ENCODE results near the gene LACRT.

The LACRT gene

DNA sequence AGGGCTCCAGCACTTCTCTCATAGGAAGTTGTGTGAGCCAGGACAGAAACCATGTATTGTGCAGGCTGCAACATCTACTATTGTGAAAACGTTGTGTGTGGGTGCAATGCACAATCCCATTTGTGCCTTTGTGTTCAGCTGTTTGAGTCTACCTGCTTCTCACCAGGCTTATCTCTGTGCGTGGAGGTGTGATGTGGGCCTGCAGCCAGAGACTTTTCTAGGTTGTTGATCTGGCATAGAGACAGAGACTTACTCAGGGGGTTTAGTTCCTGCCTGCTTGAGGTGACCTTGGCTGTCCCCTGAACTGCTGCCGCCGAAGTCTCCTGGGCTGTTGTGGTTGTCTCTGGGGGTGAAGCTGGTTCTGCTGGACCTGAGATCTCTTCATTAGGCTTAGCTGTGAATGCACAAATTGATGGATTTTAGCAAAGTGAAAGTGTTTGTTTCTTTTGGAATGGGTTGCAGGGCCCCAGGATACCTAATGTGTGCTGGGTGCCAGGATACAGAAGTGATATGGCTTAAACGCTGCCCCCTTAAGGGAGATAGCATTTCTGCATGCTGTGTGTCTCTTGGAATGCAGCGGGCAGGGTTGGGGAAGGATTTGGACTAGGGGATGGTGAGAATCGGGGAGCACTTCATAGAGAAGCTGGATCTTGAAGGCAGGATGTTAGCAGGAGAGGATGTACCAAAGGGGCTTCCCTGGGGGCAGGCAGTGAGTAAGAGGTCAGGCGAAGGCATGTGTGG lies 2.5 kb downstream of the LACRT start:
- DNase-seq = peak in 1 of 2 experiments; percentile 11

DNA sequence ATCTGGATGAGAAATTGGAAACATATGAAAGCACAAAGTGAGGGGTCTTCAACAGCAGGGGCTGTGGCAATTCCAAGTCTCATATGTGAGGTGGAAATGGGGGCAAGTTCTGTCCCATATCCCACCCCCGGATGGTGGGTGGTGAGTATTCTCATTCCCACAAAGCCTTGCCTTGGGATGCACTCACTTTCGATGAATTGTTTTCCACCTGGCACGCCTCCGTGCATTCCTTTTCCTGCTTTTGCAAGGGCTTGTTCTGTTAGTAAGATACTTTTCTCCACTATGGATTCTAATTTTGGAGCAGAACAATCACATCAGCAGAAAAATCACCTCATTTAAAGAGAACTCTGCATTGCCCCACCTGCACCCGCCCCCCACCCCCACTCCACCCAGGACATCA lies 3.1 kb downstream of the LACRT start:
- no peak for DNase-seq

DNA sequence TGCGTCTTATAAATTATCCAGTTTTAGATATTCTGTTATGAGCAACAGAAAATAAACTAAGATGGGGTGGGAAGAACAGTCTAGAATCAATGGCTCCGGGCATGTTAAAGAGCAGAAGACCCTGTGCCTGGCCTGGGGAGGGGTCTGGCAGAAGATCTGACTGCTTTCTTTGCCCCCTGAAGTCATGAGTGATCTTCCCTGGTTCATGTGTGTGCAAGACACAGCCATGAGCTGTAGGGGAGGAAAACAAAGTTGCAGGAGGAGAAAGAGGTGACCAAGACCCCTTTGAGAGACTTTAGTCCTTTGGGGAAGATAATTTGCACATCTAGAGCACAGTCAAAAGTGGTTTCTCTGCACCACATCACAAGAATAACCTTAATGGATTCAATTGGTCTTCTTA lies 4.8 kb downstream of the LACRT start:
- no peak for DNase-seq

DNA sequence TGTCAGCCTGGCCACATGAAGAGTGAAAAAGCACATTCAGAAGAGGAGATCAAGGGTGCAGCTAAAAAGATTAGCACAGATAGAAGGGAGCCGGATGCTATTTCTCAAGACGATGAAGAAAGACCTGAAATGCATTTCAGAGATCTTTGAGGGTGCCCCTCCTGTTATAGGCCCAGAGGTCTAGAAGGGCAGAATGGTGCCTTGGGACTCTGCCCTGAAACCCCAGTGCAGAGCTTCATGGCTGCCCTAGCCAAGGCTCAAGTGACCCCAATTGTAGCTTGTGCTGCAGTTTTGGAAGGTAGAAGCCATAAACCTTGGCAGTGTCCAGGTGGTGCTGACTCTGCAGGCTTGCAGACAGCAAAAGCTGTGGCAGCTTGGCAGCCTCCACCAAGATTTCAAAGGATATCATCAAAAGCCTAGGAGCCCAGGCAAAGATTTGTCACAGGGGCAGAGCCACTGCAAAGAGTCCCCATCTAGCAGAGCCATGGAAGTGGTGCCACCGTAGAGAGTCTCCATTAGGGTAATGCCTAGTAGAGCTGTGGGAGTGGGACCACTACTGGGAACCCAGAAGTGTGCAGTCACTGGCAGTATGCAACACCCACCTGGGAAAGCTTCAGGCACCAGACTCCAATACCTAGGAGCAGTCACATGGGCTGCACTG lies 6.4 kb downstream of the LACRT start:
- no peak for DNase-seq

DNA sequence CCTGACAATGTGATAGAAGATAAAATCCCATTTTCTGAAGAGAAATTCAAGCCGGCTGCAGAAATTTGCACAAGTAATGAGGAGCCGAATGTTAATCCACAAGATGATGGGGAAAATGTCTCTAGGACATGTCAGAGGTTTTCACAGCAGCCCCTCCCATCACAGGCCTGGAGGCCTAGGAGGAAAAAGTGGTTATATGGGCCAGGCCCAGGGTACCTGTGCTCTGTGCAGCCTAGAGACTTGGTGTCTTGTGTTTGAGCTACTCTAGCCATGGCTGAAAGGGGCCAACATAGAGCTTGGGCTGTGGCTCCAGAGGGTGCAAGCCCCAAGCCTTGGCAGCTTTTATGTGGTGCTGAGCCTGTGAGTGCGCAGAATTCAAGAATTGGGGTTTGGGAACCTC lies 7.4 kb downstream of the LACRT start:
- no peak for DNase-seq

DNA sequence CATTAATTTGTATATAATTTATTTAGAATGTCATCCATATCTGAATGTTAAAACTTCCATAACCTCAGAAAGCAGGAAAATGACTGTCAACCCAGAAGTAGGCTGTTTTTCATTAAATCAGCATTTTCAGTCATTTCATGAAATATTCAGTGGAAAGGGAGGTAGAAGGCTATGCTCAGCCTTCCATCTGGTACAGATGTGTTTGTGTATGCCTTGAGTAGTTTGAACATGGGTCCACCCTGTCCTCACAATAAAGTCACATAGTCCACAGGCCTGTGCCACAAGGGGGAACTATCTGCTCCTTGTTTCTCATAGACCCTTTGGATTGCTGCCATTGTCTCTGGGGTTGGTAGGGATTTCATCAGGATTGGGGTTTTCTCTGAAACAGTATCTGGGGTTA lies 9.1 kb downstream of the LACRT start:
- no peak for DNase-seq

DNA sequence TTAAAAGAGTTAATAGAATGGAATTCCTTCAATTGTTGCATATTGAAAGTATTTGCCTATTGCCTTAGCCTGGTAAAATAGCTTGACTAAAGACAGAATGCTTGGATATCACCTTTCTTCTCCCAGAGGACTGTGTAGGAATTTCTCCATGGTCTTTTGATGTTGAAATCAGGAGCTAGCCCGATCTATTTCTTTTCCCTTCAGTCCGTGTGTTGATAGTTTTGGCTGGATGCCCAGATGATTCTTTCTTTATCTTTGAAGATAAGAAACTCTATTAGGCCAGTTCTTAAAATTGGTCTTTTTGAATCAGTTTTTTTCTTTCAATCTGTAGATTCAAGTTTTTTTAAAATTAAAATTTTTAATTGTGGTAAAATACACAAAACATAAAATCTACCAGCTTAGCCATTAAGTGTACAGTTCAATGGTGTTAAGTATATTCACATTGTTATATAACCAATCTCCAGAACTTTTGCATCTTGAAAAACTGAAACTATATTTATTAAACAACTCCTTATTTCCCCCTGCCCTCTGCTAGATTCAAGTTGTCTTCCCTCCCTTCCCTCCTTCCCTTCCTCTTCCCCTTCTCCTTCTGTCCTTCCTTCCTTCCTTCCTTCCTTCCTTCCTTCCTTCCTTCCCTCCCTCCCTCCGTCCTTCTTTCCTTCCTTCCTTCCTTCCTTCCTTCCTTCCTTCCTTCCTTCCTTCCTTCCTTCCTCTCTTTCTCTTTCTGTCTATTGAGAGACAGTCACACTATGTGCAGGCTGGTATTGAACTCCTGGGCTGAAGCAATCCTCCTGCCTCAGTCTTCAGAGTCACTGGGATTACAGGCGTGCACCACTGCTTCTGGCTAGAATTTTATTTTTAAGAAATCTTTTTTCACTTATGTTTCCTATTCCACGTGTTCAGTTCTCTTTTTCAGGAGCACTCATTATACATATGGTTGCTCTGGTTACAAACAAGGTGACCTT lies 10.1 kb downstream of the LACRT start:
- no peak for DNase-seq

DNA sequence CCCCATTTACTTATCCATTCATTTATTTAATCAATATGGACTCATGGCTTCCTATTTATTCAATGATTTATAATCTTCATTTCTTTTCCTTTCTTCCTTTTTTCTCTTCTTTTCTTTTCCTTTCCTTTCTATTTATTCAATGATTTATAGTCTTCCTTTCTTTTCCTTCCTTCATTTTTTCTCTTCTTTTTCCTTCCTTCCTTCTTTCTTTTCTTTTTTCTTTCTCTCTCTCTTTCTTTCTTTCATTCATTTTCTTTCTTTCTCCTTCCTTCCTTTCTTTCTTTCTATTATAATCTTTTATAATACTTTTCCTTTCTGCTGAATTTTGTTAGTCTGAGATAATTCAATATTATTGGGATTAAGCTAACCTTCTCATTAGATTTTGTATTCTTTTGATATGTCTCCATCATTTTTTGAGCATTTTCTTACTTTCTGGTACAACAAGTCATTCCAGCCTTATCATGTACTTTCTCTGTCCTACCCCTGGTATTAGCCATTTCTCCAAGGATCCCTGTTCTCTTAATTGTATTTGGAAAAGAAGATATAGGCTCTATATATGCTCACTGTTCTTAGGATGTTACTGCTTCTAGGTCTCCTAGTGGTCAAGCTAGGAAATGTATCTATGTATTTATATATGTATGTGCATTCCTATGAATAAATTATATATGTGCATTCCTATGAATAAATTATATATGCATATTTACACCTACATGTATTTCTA lies 12.1 kb downstream of the LACRT start:
- DNase-seq = peak; percentile 45 to 58

DNA sequence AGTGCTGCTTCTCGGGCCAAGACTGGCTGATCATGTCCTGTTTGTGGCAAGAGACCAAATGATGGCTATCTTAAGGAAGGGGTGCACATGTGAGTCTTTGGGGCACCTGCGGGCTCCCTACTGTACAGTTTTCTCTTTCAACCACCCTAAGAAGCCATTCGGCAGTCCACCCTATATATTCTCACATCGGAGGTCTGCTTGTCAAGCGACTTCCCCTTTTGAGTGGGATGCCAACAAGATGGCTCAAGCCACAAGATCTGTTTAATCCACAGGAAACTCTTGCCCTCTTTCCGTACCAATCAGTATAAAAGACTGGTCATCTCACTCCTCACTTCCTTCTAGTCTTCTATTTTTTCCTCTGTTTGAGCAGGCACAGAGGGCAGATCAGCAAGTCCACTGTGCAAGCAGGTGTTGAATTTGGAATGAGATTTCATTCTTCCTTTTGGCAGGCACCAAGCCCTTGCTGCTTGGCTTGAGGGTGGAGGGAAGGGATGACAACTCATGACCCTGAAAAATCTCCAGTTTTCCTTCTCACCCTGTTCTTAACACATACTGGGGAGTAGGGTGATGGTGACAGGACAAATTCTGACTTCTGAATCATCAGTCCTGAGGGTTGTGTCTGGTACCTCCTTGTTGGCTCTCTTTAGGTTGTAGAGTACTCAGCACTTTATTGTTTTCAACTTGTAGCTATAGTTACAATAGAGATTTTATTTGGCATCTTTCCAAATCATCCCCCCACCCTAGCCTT lies 17.6 kb downstream of the LACRT start:
- peak; percentile 15 to 26 for DNase-seq

DNA sequence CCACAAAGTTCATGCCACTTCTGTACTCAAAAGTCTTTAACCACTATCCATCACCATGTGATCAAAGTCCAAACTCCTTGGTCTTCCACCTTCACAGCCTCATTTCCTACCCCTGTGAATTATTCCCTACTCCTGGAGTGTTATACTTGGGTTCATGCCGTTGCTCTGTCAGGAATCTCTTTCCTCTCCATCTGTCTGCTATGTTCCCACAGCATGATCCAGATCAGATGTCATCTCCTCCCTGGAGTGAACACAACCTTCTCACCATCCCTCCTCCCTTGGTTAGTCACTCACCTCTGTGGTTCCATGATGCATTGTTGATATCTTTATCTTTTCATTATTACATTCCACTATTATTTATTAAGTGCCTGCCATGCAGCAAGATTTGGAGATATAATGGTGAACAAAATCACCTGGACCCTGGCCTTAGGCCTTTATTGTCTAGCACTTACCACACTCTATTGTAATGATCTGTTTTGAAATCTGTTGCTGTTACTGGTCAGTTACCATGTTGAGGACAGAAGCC lies 22.4 kb downstream of the LACRT start:
- no peak for DNase-seq

DNA sequence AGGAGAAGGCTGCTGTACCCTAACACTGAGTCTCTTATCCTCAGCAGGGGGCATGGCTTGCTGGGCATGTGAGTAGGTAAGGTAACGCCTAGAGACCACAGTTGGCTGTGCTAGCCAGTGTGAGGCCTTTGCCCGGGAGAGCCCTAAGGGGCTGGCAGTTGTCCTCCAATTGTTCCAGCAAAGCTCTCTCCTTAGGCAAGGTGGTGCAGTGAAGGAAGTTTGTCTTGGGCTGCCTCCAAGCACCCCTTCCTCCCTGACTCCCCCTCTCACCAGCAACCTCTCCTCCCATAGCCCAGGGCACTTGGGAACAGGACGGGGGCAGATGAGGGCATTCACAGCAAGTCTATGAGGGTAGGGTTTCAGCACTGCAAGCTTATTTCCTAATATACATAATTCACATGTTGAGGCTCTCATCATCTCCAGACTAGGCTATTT lies 23.0 kb downstream of the LACRT start:
- DNase-seq = no peak

DNA sequence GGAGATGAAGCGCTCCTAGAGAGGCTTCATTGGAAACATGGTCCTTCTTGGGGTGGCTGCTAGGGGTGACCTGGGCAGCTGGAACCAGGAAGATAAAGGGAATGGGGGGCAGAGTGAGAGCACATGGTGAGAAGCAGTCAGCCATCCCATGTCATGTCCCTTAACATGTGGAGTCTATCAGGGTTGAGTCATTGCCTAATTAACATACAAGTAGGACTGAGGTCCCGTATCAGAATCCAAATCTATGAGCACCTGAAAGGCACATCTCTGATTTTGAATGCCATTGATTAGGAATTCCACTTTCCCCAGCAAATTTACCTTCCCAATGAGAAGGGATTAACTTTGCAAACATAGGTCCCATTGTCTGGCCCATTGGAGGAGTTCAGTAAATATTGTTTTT lies 25.9 kb downstream of the LACRT start:
- DNase-seq = no peak

DNA sequence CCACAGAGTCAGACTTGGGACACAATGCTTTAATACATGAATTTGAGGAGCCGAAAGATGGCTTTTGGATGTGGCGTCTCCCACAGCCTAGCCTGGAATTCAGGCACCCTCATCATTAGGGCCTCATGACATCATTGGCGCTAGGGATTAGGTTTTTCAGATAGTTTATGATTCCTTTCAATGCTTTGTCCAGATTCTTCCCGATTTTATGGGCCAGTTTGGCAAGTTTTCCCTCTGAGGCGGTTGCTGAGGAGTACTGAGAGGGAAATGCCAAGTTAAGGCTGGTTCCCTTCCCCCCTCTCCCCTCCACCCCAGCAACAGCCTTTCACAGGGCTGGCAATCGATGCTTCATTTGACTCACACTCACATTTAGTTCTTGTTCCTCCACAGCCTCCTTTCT lies 26.5 kb downstream of the LACRT start:
- no peak for DNase-seq

DNA sequence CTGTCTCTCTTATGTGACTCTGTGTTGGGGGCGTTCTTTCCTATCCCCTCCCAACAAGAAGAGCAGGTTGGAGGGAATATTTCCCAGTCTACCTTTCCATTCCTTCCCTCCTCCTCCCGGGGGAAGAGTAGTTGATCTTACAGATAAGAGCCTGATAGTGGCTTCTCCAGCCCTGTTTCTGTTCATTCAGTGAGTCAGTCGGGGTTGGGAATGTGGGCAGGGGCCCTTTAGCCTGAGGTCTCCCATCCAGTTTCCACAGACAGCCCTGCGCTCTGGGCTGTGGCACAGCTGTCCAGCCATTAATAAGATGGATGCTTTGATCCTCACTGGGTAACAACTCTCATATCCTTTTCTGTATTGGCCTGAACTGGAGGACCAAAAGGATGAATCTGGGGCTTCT lies 28.1 kb downstream of the LACRT start:
- no peak for DNase-seq

DNA sequence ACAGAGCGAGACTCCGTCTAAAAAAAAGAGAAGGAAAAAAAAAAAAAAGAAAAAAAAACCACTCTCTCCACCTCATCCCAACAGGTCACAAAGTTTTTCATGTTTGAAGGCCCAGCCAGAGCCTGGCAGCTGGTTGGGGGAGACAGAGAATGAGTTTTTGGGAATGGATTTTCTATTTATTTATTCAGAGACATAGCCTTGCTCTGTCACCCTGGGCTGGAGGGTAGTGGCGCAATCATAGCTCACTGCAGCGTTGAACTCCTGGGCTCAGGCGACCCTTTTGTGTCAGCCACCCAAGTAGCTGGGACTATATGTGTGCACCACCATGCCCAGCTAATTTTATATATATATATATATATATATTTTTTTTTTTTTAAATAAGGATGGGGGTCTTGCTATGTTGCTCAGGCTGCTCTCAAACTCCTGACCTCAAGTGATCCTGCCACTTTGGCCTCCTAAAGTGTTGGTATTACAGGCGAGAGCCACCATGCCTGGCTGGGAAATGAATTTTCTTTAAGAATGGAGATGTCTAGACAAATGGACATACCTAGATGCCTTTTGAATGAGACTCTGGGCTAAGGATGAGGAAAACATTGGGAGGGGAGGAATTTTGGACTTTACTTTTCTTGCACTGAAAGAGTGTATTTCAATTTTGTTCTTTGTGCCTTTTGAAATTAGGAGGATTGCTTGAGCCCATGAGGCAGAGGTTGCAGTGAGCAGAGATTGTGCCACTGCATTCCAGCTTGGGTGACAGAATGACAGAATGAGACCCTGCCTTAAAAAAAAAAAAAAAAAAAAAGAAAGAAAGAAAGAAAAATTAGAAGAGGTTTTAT lies 29.3 kb downstream of the LACRT start:
- DNase-seq = no peak

DNA sequence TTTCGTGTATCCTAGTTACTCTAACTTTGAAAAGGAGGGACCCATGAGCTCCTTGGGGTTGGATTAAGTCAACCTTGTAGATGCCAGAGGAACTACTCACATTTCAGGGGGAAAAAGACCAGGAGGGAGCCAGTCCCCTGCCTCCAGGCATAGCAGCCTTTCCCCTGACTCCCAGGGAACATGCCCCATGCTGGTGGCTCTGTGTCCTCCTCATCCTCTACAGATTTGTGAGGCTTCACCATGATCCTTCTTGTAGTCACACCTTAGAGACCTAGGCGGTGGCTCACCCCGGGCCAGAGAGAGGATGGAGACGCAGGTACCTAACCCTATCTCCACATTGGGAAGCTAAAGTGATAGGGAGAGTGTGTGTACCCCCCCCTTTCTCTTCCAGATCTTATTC lies 30.3 kb downstream of the LACRT start:
- no peak for DNase-seq

DNA sequence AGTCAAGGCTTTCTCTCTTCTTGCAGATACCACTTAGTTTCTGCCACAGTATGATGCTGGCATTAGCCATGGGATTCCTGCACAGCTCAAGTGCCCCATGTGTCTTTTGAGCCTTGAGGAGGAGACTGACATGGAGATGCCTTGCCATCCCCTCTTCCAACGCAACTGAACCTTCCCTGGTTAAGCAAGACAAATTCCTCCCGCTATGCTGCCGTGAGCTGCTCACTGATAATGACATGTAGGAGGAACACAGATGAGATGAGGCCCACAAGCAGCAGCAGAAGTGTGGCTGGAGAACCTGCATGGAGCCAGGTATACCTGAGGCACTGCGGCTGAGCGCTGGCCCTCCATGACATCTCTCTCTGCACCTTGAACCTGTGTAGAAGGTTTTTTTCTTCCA lies 30.8 kb downstream of the LACRT start:
- no peak for DNase-seq

DNA sequence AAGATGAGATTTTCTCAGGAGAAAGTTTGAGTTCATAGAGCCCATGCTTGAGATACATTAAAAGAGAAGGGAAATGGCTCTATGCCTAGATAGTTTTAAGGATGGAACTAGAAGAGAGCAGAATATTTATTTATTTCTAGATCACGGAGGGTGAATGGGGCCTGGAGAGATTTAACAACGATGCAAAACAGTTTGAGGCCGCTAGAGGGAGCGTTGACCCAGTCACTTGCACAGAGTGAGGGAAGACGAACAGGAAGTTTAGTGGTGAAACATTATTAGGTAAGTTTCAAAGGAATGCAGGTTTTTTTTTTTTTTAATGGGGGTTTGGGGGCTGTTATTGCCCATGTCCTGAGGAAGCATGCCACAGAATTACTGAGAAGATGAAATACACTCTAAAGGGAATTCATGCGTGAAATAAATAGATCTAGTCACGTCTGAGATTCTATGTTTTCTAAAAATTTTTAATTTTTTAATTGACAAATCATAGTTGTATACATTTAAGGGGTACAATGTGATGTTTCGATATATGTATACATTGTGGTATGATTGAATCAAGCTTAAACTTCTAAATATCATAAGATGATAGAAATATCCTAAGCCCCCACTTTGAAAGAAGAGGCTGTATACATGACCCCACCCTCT lies 31.4 kb downstream of the LACRT start:
- DNase-seq = peak; percentile 76 to 80

DNA sequence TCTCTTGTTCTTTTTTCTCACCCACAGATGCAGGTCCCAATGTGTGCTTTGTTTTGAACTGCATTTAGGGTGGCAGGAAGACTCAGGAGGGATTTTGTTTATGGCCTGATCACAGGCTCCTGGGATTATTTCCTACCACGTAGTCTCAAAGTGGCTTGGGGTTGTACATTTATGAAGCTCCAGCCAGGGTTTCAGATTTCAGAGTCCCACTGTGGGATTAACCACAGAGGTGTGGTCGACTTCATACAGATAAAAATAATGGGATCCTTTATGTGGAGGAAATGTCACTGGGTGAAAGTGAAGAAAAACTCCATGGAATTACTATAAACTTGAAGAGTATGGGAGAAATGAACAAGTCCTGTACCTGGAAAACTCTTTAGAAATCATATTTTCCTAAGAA lies 32.0 kb downstream of the LACRT start:
- no peak for DNase-seq

DNA sequence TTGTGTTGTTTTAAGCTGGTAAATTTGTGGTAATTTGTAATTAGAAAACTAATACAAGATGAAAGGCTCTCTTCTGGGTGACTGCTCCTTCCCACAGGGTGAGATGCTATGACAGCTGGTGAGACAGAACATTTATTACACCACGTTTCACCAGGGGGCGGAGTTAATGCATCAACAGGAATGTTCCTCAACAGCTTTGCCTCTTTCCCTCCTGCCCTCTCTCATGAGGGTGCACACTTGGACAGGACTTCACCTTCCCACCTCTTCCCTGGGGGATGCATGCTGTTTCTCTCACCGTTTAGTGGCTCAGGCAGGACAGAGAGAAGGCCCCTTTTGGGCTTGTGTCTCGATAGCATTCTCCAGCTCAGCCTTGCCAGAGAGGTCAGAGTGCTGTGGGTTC lies 32.9 kb downstream of the LACRT start:
- DNase-seq = peak; percentile 4 to 23

Measured in AML-193 (cell line).